GM21447 (cell line): ENCODE results near the gene SRP68.
A peak's percentile ranks its signal among the peaks of the same experiment; 100 is the strongest.

Experiments
- ATAC-seq: cut with Tn5 transposase; IDR thresholded peaks from one replicate; pipeline ENCODE4 v1.9.1; 2021; ENCODE audit not compliant: unreplicated experiment

Gene SRP68

GRCh38 chr17:76072148-76072858, at the start of gene SRP68:
Gene SRP68 (minus strand): TSS chr17:76072517. CDS start chr17:76072491, 26 bp downstream.
- peak; percentile 91 for ATAC-seq

GRCh38 chr17:76121932-76122430, 49.7 kb upstream of the SRP68 start:
- no peak for ATAC-seq

- no peak for ATAC-seq
Measured at GRCh38 chr17:76120658-76121008, 48.3 kb upstream of the SRP68 start.

- ATAC-seq = no peak
Measured at GRCh38 chr17:76119409-76120371, 47.4 kb upstream of the SRP68 start.

- no peak for ATAC-seq
Measured at GRCh38 chr17:76115138-76115754, 42.9 kb upstream of the SRP68 start.

GRCh38 chr17:76111956-76112355, 39.6 kb upstream of the SRP68 start:
- no peak for ATAC-seq

- ATAC-seq = no peak
Measured at GRCh38 chr17:76107509-76107908, 35.2 kb upstream of the SRP68 start.

GRCh38 chr17:76106703-76107102, 34.4 kb upstream of the SRP68 start:
- no peak for ATAC-seq

GRCh38 chr17:76104896-76105231, 32.5 kb upstream of the SRP68 start:
- no peak for ATAC-seq

- no peak for ATAC-seq
Measured at GRCh38 chr17:76104140-76104895, 32.0 kb upstream of the SRP68 start.

GRCh38 chr17:76103274-76104139, 31.2 kb upstream of the SRP68 start, which contains the start of gene EXOC7:
Gene EXOC7 (minus strand): TSS chr17:76103787. CDS start chr17:76103692, 95 bp downstream.
- peak; percentile 87 for ATAC-seq

GRCh38 chr17:76102944-76103273, 30.6 kb upstream of the SRP68 start:
- no peak for ATAC-seq

GRCh38 chr17:76097716-76098295, 25.5 kb upstream of the SRP68 start:
- no peak for ATAC-seq

- no peak for ATAC-seq
Measured at GRCh38 chr17:76095943-76096342, 23.6 kb upstream of the SRP68 start.

- no peak for ATAC-seq
Measured at GRCh38 chr17:76094046-76094445, 21.7 kb upstream of the SRP68 start.

GRCh38 chr17:76092526-76093413, 20.5 kb upstream of the SRP68 start:
- ATAC-seq = no peak

GRCh38 chr17:76091526-76092286, 19.4 kb upstream of the SRP68 start:
- no peak for ATAC-seq
